Endothelial cell of umbilical vein (primary cell): Measurements from ENCODE around the gene SERGEF. TPM values are rescaled to one million over a fixed set of nuclear protein-coding genes. Genes with fewer than 3 reads are reported as not detected.

ENCODE experiments used
- BruUV-seq: library from RNA; stranded (reverse); fragments of 400-500 nt; replicated peaks from 2 replicates; lab custom pipeline; 2021; lab: Mats Ljungman, UMichigan
- CTCF ChIA-PET: fragments of 300-600, 350-600 bp; sonication (Branson Sonifier 250); formaldehyde crosslinking; loops from one replicate; lab custom pipeline; 2021; ENCODE audit warnings: antibody characterized with exemption, inconsistent platforms; lab: Charles Lee
- POLR2A ChIA-PET: fragments of 300-600, 350-600 bp; sonication (Branson Sonifier 250); formaldehyde crosslinking; loops from one replicate; lab custom pipeline; 2021; ENCODE audit warnings: antibody characterized with exemption, inconsistent platforms; lab: Charles Lee
- DNase-seq: peaks from one replicate; pipeline ENCODE4 v3.0.0-alpha.2; 2011; ENCODE audit warnings: low read depth, low spot score
- FAIRE-seq: peaks from 2 replicates; lab custom pipeline; 2011; peaks lifted over from hg19 to GRCh38; lab: Jason Lieb, UNC
- H2AFZ ChIP-seq: 2 replicates; pipeline ENCODE4 v1.6.0; 2012; ENCODE audit warnings: low read depth, low read length, control low read depth, inconsistent platforms
- H3K27ac ChIP-seq: 2 replicates; pipeline ENCODE4 v1.5.1; 2011; ENCODE audit warnings: low read depth, mild to moderate bottlenecking, control low read depth, low read length, moderate library complexity; ENCODE audit not compliant: insufficient read depth
- H3K27me3 ChIP-seq, 2 experiments: 2 replicates each; pipeline versions ENCODE4 v1.6.0 to v1.6.1; 2011; ENCODE audit warnings: low read length in 2 of 2, mixed read lengths in 1 of 2; ENCODE audit not compliant: control insufficient read depth in 2 of 2, insufficient read depth in 2 of 2
- H3K36me3 ChIP-seq, 2 experiments: 2 replicates in 1 of 2; 3 replicates in 1 of 2; pipeline ENCODE4 v1.5.1; 2011; ENCODE audit warnings: low read length in 2 of 2, mild to moderate bottlenecking in 1 of 2, moderate library complexity in 1 of 2; ENCODE audit not compliant: control insufficient read depth in 2 of 2, insufficient read depth in 2 of 2; ENCODE audit errors: extremely low read depth in 1 of 2
- H3K4me1 ChIP-seq: 3 replicates; pipeline ENCODE4 v1.5.1; 2011; ENCODE audit warnings: mild to moderate bottlenecking, low read length; ENCODE audit not compliant: control insufficient read depth, insufficient read depth; ENCODE audit errors: extremely low read depth
- H3K4me2 ChIP-seq: 2 replicates; pipeline ENCODE4 v1.6.1; 2011; ENCODE audit warnings: low read length, control low read depth, mixed read lengths; ENCODE audit not compliant: insufficient read depth
- H3K4me3 ChIP-seq, 3 experiments: fragments of 200-600 bp in 1 of 3; sonication (generic), shearing (Covaris generic) in 1 of 3; replicated peaks in 1 of 3; 2 replicates each; pipeline ENCODE4 v1.5.1; 2011 to 2016; ENCODE audit warnings: control low read depth in 3 of 3, low read length in 3 of 3, mild to moderate bottlenecking in 2 of 3, inconsistent platforms in 1 of 3, low read depth in 1 of 3, moderate library complexity in 1 of 3; ENCODE audit not compliant: insufficient read depth in 1 of 3
- H3K79me2 ChIP-seq: 2 replicates; pipeline ENCODE4 v1.6.0; 2012; ENCODE audit warnings: low read length, inconsistent platforms; ENCODE audit not compliant: control insufficient read depth, insufficient read depth
- H3K9ac ChIP-seq: replicated peaks from 2 replicates; pipeline ENCODE3; 2011; ENCODE audit warnings: low read length, control low read depth; ENCODE audit not compliant: insufficient read depth; ENCODE audit errors: extremely low read depth
- H3K9me1 ChIP-seq: replicated peaks from 3 replicates; pipeline ENCODE4 v1.6.0; 2011; ENCODE audit warnings: mild to moderate bottlenecking, low read length; ENCODE audit not compliant: control insufficient read depth, insufficient read depth; ENCODE audit errors: extremely low read depth
- H3K9me3 ChIP-seq: replicated peaks from 2 replicates; pipeline ENCODE4 v1.5.1; 2012; ENCODE audit warnings: low read length, inconsistent platforms; ENCODE audit not compliant: control insufficient read depth, insufficient read depth
- H4K20me1 ChIP-seq: replicated peaks from 2 replicates; pipeline ENCODE3; 2011; ENCODE audit warnings: mild to moderate bottlenecking, low read length; ENCODE audit not compliant: control insufficient read depth, insufficient read depth; ENCODE audit errors: extremely low read depth
- EZH2 ChIP-seq: IDR thresholded peaks from 2 replicates; pipeline ENCODE4 v1.6.1; 2012; ENCODE audit warnings: borderline replicate concordance, low read depth, mild to moderate bottlenecking, moderate library complexity, low read length, inconsistent platforms; ENCODE audit not compliant: severe bottlenecking
- FOS ChIP-seq: IDR thresholded peaks from 2 replicates; pipeline ENCODE4 v1.6.1; 2011; ENCODE audit warnings: mild to moderate bottlenecking, low read length, moderate library complexity, borderline replicate concordance; ENCODE audit not compliant: insufficient read depth
- GATA2 ChIP-seq: IDR thresholded peaks from 2 replicates; pipeline ENCODE4 v1.7.0; 2011; ENCODE audit warnings: low read depth, mild to moderate bottlenecking, moderate library complexity, mixed read lengths, low read length; ENCODE audit not compliant: insufficient read length, insufficient read depth
- JUN ChIP-seq: IDR thresholded peaks from 2 replicates; pipeline ENCODE4 v1.6.1; 2011; ENCODE audit warnings: borderline replicate concordance, low read depth; ENCODE audit not compliant: insufficient read length, insufficient read depth
- MYC ChIP-seq: IDR thresholded peaks from one replicate; pipeline ENCODE4 v1.6.1; 2011; ENCODE audit warnings: mild to moderate bottlenecking, low read depth, low read length
- POLR2A ChIP-seq: IDR thresholded peaks from 2 replicates; pipeline ENCODE4 v1.6.1; 2012; ENCODE audit warnings: low read depth, mild to moderate bottlenecking, control low read depth, low read length
- POLR2AphosphoS5 ChIP-seq: IDR thresholded peaks from 2 replicates; pipeline ENCODE4 v1.6.1; 2012; ENCODE audit warnings: low read depth, mild to moderate bottlenecking, control low read depth, low read length, moderate library complexity; ENCODE audit not compliant: insufficient read depth
- dilution Hi-C: fragments of 300-500 bp; cut with MboI; formaldehyde crosslinking; loops from one replicate; pipeline ENCODE4 v1.15.0; 2019; ENCODE audit warnings: low sequenced_read_pairs; ENCODE audit not compliant: extremely low pct_ligation_motif_present
- intact Hi-C: fragments of 100-400 bp; cut with micrococcal nuclease; formaldehyde crosslinking; loops from one replicate; pipeline ENCODE4 v1.10.0; 2022
- polyA plus RNA-seq, 4 experiments: library from polyadenylated mRNA; depleted of rRNA in 3 of 4; stranded (reverse) in 3 of 4; unstranded in 1 of 4; fragments of >200 nt; gene quantifications; 2 replicates each; pipeline versions ENCODE4 v1.2.1 to v1.2.3, GENCODE V29; 2011 to 2012; ENCODE audit warnings: missing spikeins in 1 of 4
- total RNA-seq: library from RNA; stranded (reverse); gene quantifications from 2 replicates; pipeline ENCODE4 v1.2.3, GENCODE V29; 2021
- TF ChIP-seq, protein P1 (sequence below): IDR thresholded peaks from 2 replicates; pipeline ENCODE4 v1.6.1; 2011; ENCODE audit not compliant: insufficient read depth, insufficient read length
- TF ChIP-seq, protein P2 (sequence below), 2 donors: IDR thresholded peaks; 1 replicate in 1 of 2; 2 replicates in 1 of 2; pipeline ENCODE4 v1.5.1; 2011; ENCODE audit warnings: low read length in 2 of 2, mild to moderate bottlenecking in 2 of 2, moderate library complexity in 2 of 2, control low read depth in 1 of 2, inconsistent platforms in 1 of 2, low read depth in 1 of 2; ENCODE audit not compliant: insufficient read depth in 1 of 2; ENCODE audit errors: extremely low read depth in 1 of 2

SERGEF gene
- total and polyA plus RNA-seq, 2 donors (not counting 3 experiments of a cell fraction or from before 2014, with no cell fraction given): 8.7 to 16.7 TPM

DNA sequence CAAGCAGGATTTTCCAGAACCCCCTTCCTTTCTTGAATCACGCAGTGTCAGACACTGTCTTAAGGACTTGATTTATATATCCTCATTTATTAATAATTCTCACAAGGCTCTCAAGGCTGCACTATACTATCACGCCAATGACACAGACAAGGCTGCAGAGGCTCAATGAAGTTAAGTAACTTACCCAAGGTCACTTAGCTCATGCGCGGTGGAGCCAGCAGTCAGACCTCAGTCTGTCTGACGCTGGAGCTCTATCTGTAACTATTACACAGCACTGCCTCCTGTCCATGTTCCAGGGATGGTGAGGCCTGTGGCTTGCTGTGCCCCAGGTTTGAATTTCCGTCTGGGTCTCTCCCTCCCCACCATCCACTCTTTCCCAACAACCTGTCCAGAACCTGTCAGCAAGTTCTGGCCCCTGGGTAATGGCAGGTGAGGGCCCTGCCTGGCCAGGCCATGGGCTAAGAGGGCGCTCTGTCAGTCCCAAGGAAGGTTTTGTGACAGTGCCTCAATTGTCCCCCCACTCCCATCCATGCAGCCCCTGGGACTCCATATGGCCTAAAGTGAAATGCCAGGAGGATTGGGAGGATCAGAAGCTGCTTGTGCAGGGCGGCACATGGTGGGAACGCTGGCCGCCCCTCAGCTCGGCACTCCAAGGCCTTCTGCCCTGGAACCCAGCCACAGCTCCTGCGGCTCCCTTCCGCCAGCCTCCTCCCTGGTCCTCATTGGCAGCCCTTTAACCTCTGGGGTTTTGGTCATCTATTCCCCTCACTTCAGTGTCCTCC is 269.6 kb downstream of the SERGEF start:
- Histone ChIP-seq H3K4me3 (no peak overlapping the region), H3K36me3 (no peaks in the 10 kb centered on the region), H3K4me2 (no peak overlapping the region), H3K9me3 (no peaks in the 10 kb centered on the region), H3K79me2 (no peaks in the 10 kb centered on the region), H4K20me1 (no peaks in the 10 kb centered on the region), H3K27ac (no peak overlapping the region), H3K9ac (no peak overlapping the region), H3K4me1 (no peaks in the 10 kb centered on the region), H3K27me3 (peaks cover 12 to 16% of the 10 kb centered on the region in 2 experiments), H3K9me1 (no peaks in the 10 kb centered on the region), H2AFZ (no peak overlapping the region)
- BruUV-seq: no TSS peak
- dilution Hi-C loops: no loop called here
- FAIRE-seq: no peak
- no peak for DNase-seq
- CTCF ChIA-PET: interaction anchor here (1.3 to 1.9 kb wide), 3 partner anchors 12 to 236 kb away, joined by 4 to 12 read pairs (median 5); no protein-coding TSS in a partner anchor
- intact Hi-C loops: no loop called here
- TF ChIP-seq POLR2AphosphoS5 (no peak), JUN (no peak), EZH2 (no peak), GATA2 (no peak), MYC (no peak), FOS (no peak), POLR2A (no peak)
- TF ChIP-seq, protein P1, sequence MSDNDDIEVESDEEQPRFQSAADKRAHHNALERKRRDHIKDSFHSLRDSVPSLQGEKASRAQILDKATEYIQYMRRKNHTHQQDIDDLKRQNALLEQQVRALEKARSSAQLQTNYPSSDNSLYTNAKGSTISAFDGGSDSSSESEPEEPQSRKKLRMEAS: no peak
- TF ChIP-seq, protein P2, sequence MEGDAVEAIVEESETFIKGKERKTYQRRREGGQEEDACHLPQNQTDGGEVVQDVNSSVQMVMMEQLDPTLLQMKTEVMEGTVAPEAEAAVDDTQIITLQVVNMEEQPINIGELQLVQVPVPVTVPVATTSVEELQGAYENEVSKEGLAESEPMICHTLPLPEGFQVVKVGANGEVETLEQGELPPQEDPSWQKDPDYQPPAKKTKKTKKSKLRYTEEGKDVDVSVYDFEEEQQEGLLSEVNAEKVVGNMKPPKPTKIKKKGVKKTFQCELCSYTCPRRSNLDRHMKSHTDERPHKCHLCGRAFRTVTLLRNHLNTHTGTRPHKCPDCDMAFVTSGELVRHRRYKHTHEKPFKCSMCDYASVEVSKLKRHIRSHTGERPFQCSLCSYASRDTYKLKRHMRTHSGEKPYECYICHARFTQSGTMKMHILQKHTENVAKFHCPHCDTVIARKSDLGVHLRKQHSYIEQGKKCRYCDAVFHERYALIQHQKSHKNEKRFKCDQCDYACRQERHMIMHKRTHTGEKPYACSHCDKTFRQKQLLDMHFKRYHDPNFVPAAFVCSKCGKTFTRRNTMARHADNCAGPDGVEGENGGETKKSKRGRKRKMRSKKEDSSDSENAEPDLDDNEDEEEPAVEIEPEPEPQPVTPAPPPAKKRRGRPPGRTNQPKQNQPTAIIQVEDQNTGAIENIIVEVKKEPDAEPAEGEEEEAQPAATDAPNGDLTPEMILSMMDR (IDR thresholded peaks at IDR 0.05; ENCODE audit: extremely low read depth in 1 of 2, insufficient read depth in 1 of 2, low read depth in 1 of 2, low read length in 2 of 2): no peak
- POLR2A ChIA-PET: no interaction called here
